ENCODE results near the gene SRPK1.

DNA sequence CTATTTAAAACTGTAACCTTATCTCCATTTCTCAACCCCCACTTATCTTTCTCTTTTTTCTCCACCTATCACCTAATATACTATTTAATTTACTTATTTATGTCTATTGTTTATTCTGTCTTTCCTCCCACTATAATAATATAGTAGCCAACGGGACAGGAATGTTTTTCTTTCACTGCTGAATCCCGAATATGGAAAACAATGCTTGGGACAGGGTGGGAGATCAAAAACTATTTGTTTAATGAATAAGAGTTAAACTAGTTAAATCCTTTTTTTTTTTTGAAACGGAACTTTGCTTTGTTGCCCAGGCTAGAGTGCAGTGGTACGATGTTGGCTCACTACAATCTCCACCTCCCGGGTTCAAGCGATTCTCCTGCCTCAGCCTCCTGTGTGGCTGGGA lies 6.4 kb downstream of the SRPK1 start:
- TF ChIP-seq CTCF (conservative IDR thresholded peaks at IDR 0.05; ENCODE audit: low read length), result no peak
- no peak for TF ChIP-seq EZH2phosphoT487 (IDR thresholded peaks at IDR 0.05; ENCODE audit: borderline replicate concordance, low read depth, low read length)

Measured in OCI-LY7 (cell line).